ENCODE measurements around the gene GANAB.

DNA sequence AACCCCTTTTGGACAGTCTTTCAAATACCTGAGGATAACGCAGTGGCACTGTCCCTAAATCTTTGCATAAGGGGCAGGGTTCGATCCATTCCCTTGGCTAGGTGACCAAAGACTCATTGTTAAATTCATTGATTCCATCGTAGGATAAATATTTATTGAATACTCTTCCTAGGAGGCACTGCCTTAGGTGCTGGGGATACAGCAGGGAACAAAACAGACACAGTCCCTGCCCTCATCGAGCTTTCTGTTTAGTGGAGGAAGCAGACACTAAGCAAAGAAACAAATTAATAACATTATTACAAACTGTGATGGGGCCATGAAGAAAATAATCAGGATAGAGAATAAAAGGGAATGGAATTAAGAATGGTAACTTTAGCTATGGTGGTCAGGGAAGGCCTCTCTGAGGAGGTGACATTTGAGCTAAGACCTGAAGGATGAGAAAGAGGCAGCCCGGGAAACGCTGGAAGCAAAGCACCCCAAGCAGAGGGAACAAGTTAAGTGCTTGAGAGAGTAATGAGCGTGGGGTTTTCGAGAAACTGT is 25.3 kb downstream of the GANAB start:
- TF ChIP-seq, protein P1, sequence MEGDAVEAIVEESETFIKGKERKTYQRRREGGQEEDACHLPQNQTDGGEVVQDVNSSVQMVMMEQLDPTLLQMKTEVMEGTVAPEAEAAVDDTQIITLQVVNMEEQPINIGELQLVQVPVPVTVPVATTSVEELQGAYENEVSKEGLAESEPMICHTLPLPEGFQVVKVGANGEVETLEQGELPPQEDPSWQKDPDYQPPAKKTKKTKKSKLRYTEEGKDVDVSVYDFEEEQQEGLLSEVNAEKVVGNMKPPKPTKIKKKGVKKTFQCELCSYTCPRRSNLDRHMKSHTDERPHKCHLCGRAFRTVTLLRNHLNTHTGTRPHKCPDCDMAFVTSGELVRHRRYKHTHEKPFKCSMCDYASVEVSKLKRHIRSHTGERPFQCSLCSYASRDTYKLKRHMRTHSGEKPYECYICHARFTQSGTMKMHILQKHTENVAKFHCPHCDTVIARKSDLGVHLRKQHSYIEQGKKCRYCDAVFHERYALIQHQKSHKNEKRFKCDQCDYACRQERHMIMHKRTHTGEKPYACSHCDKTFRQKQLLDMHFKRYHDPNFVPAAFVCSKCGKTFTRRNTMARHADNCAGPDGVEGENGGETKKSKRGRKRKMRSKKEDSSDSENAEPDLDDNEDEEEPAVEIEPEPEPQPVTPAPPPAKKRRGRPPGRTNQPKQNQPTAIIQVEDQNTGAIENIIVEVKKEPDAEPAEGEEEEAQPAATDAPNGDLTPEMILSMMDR (IDR thresholded peaks at IDR 0.05; ENCODE audit: poor library complexity), result no peak
- TF ChIP-seq EZH2 (IDR thresholded peaks at IDR 0.05; ENCODE audit: borderline replicate concordance), result no peak

All from hepatocyte (in vitro differentiated cells).